A549 (cell line): ENCODE data around the gene GRM4. TPM values are rescaled to one million over a fixed set of nuclear protein-coding genes. Genes with fewer than 3 reads are reported as not detected.
A peak's percentile ranks its signal among the peaks of the same experiment; 100 is the strongest.

Experiments used
- ATAC-seq, 2 experiments: fragments of 200-7000 bp in 1 of 2; fragments of >200 bp in 1 of 2; cut with Nextera tagmentation in 1 of 2; cut with Tn5 transposase in 1 of 2; 3 replicates each; pipeline versions ENCODE4 v1.8.0 to v1.9.1; 2018 to 2020; ENCODE audit warnings: mild to moderate bottlenecking in 1 of 2, moderate library complexity in 1 of 2
- CTCF ChIA-PET: fragments of 300-600 bp; sonication (Branson Sonifier 250); formaldehyde crosslinking; extraction: SDS; loops from one replicate; lab custom pipeline; 2021; ENCODE audit warnings: antibody characterized with exemption, inconsistent platforms; lab: Yijun Ruan, JAX
- POLR2A ChIA-PET: fragments of 350-600 bp; formaldehyde crosslinking; extraction: SDS; loops from one replicate; lab custom pipeline; 2021; ENCODE audit warnings: antibody characterized with exemption, inconsistent platforms; lab: Yijun Ruan, JAX
- DNase-seq, 2 experiments: peaks; one replicate each; pipeline versions ENCODE4 v3.0.0 to v3.0.0-alpha.2; 2011 to 2016; ENCODE audit warnings: low read depth in 1 of 2, low spot score in 1 of 2
- FAIRE-seq: peaks from 2 replicates; lab custom pipeline; 2011; peaks lifted over from hg19 to GRCh38; lab: Jason Lieb, UNC
- H3K27ac ChIP-seq, 2 experiments: fragments of >200 bp; sonication (Bioruptor Twin); formaldehyde crosslinking; 3 replicates each; pipeline ENCODE4 v1.5.1; 2016 to 2017
- H3K4me1 ChIP-seq: fragments of >200 bp; sonication (Bioruptor Twin); formaldehyde crosslinking; 3 replicates; pipeline ENCODE4 v1.6.1; 2016
- H3K4me2 ChIP-seq: fragments of >200 bp; sonication (Bioruptor Twin); formaldehyde crosslinking; 3 replicates; pipeline ENCODE4 v1.6.1; 2016
- H3K4me3 ChIP-seq: fragments of >200 bp; sonication (Bioruptor Twin); formaldehyde crosslinking; 3 replicates; pipeline ENCODE4 v1.5.1; 2016
- H3K9me3 ChIP-seq: fragments of >200 bp; sonication (Bioruptor Twin); formaldehyde crosslinking; 3 replicates; pipeline ENCODE4 v1.6.1; 2016
- ATOH8 ChIP-seq: fragments of 250-450 bp; sonication (Bioruptor Pico); IDR thresholded peaks from 2 replicates; pipeline ENCODE4 v1.5.0; 2020; ENCODE audit warnings: low read depth, mild to moderate bottlenecking, moderate library complexity
- CHD4 ChIP-seq: fragments of 200-600 bp; sonication (generic); IDR thresholded peaks from 2 replicates; pipeline ENCODE4 v1.6.1; 2016; ENCODE audit warnings: antibody characterized with exemption, mild to moderate bottlenecking, borderline replicate concordance
- CTCF ChIP-seq: fragments of >200 bp; sonication (Bioruptor Twin); formaldehyde crosslinking; IDR thresholded peaks from 3 replicates; pipeline ENCODE4 v1.5.1; 2016
- FOSB ChIP-seq: fragments of 250-450 bp; sonication (Bioruptor Pico); IDR thresholded peaks from 2 replicates; pipeline ENCODE4 v1.5.0; 2020; ENCODE audit warnings: mild to moderate bottlenecking, moderate library complexity
- HOXA7 ChIP-seq: fragments of 250-450 bp; sonication (Bioruptor Pico); IDR thresholded peaks from 2 replicates; pipeline ENCODE4 v1.5.0; 2020; ENCODE audit warnings: mild to moderate bottlenecking, moderate library complexity
- JUN ChIP-seq, 2 experiments: fragments of >200 bp; sonication (Bioruptor Twin); formaldehyde crosslinking; IDR thresholded peaks; 2 replicates in 1 of 2; 3 replicates in 1 of 2; pipeline ENCODE4 v1.6.1; 2016 to 2017
- JUNB ChIP-seq: fragments of >200 bp; sonication (Bioruptor Twin); formaldehyde crosslinking; IDR thresholded peaks from 2 replicates; pipeline ENCODE4 v1.6.1; 2016
- KDM1A ChIP-seq: fragments of 200-600 bp; sonication (generic); IDR thresholded peaks from 2 replicates; pipeline ENCODE4 v1.6.1; 2016; ENCODE audit warnings: low read depth, mild to moderate bottlenecking
- MAZ ChIP-seq: fragments of 150-350 bp; IDR thresholded peaks from 2 replicates; pipeline ENCODE4 v1.6.1; 2014; ENCODE audit warnings: antibody characterized with exemption, low read depth, low read length, borderline replicate concordance
- NFE2L2 ChIP-seq: fragments of 150-350 bp; conservative IDR thresholded peaks from 2 replicates; pipeline ENCODE4 v1.6.1; 2014; ENCODE audit warnings: low read length
- PHF8 ChIP-seq: fragments of 200-600 bp; sonication (generic); IDR thresholded peaks from 2 replicates; pipeline ENCODE4 v1.6.1; 2016; ENCODE audit warnings: low read depth, mild to moderate bottlenecking, antibody characterized with exemption, moderate library complexity, borderline replicate concordance
- POLR2A ChIP-seq: IDR thresholded peaks from 2 replicates; pipeline ENCODE4 v1.6.1; 2012; ENCODE audit warnings: mild to moderate bottlenecking, low read length
- REST ChIP-seq: fragments of 200-600 bp; sonication (generic); IDR thresholded peaks from 2 replicates; pipeline ENCODE4 v1.6.1; 2016; ENCODE audit warnings: antibody characterized with exemption, mild to moderate bottlenecking, moderate library complexity
- TP53 ChIP-seq: fragments of 250-450 bp; sonication (Bioruptor Pico); IDR thresholded peaks from 2 replicates; pipeline ENCODE4 v1.5.0; 2021; ENCODE audit warnings: mild to moderate bottlenecking, moderate library complexity
- ZC3H11A ChIP-seq: fragments of 450-650 bp; IDR thresholded peaks from 2 replicates; pipeline ENCODE4 v1.6.1; 2014; ENCODE audit warnings: antibody characterized with exemption, mild to moderate bottlenecking
- ZFP36 ChIP-seq: fragments of 450-650 bp; IDR thresholded peaks from 2 replicates; pipeline ENCODE4 v1.6.1; 2014; ENCODE audit warnings: borderline replicate concordance; ENCODE audit not compliant: partially characterized antibody
- ZNF302 ChIP-seq: fragments of 250-450 bp; sonication (Bioruptor Pico); IDR thresholded peaks from 2 replicates; pipeline ENCODE4 v1.9.0; 2021; ENCODE audit warnings: inconsistent platforms, mild to moderate bottlenecking, moderate library complexity
- WGBS: methylation state at CpG from one replicate; pipeline ENCODE4 v1.1.6; 2017; ENCODE audit errors: missing lambda C conversion rate; 5-methylcytosine and 5-hydroxymethylcytosine counted together
- polyA plus RNA-seq, 4 experiments: library from polyadenylated mRNA; depleted of rRNA in 3 of 4; stranded (reverse); fragments of >200 nt; fragmentation: RNase III in 1 of 4; extraction: RNeasy Plus Mini Kit Qiagen cat#74134 plus additional on column Dnase treatment in 1 of 4; gene quantifications; 2 replicates in 3 of 4; 3 replicates in 1 of 4; pipeline ENCODE4 v1.2.3, GENCODE V29; 2011 to 2017

Gene GRM4
- polyA plus RNA-seq, 2 of the 4 experiments (the other 2 are of a cell fraction) = 0.05 TPM

- Histone ChIP-seq H3K4me2 (no peak overlapping the region), H3K27ac (no peak overlapping the region), H3K9me3 (no peaks in the 10 kb centered on the region), H3K4me1 (no peaks in the 10 kb centered on the region), H3K4me3 (no peak overlapping the region)
- DNase-seq = no peak
- TF ChIP-seq CTCF = no peak
- WGBS = 79% methylated on average over 13 of the region's 13 CpGs
- no peak for ATAC-seq
- CTCF ChIA-PET = no interaction called here
- no peak for FAIRE-seq
- POLR2A ChIA-PET = no interaction called here
These were observed 158.3 kb downstream of the GRM4 start for GRCh38 chr6:33987531-33988021.

GRCh38 chr6:33985947-33986346 lies 159.9 kb downstream of the GRM4 start:
- H3K9me3 ChIP-seq = no peaks in the 10 kb centered on the region
- FAIRE-seq = no peak
- H3K4me2 ChIP-seq = no peak overlapping the region
- POLR2A ChIA-PET = no interaction called here
- H3K27ac ChIP-seq = no peak overlapping the region
- peak; percentile 11 for TF ChIP-seq ZFP36
- no peak for TF ChIP-seq REST
- TF ChIP-seq TP53 (CRISPR knock-in tag) = no peak
- no peak for TF ChIP-seq POLR2A
- no peak for ATAC-seq
- CTCF ChIA-PET = interaction anchor here (1.5 kb wide), 1 partner anchor 42 kb away, joined by 4 read pairs; no protein-coding TSS in a partner anchor
- DNase-seq = no peak
- 20% methylated on average over 1 of the region's 1 CpG for WGBS
- no peaks in the 10 kb centered on the region for H3K4me1 ChIP-seq
- H3K4me3 ChIP-seq = no peak overlapping the region

DNA sequence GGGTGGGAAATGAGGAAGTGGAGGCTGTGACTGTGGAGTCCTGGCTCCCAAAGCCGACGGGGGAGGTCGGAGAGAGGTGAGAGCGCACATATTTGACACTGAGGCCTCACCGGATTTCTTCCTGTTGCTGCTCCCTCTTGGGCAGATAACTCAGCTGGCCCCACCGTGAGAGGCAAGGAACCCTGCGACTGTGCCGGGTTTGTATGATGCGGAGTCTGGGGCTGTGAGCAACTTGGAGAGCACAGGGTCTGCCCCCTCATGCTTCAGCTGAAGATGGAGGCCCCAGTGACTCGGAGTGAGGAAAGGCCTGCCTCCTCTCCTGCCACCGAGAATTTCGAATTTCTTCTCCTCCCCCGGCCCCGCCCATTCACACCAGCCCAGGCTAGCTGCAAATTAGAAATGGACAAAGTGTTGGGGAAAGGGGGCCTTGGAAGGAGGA lies 160.6 kb downstream of the GRM4 start:
- Histone ChIP-seq H3K4me2 (no peak overlapping the region), H3K9me3 (no peaks in the 10 kb centered on the region), H3K4me1 (no peaks in the 10 kb centered on the region), H3K4me3 (no peak overlapping the region), H3K27ac (no peak overlapping the region)
- WGBS = 77% methylated on average over 12 of the region's 14 CpGs
- CTCF ChIA-PET = interaction anchor here (1.5 kb wide), 1 partner anchor 42 kb away, joined by 4 read pairs; no protein-coding TSS in a partner anchor
- FAIRE-seq (no peak), ATAC-seq (no peak), DNase-seq (no peak)
- POLR2A ChIA-PET = no interaction called here
- TF ChIP-seq ZC3H11A (no peak), ZNF302 (no peak), KDM1A (no peak), HOXA7 (no peak), JUN (IDR thresholded peaks at IDR 0.05) (no peak), MAZ (no peak), NFE2L2 (no peak), FOSB (no peak), TP53 (CRISPR knock-in tag) (no peak)

GRCh38 chr6:33984466-33985312 lies 161.2 kb downstream of the GRM4 start:
- ChIA-PET CTCF (interaction anchor here (1.5 kb wide), 2 partner anchors 43 kb away, joined by 3 to 4 read pairs; no protein-coding TSS in a partner anchor), POLR2A (no interaction called here)
- Histone ChIP-seq H3K9me3 (no peaks in the 10 kb centered on the region), H3K27ac (no peak overlapping the region), H3K4me2 (no peak overlapping the region), H3K4me3 (no peak overlapping the region), H3K4me1 (no peaks in the 10 kb centered on the region)
- WGBS = 77% methylated on average over 18 of the region's 21 CpGs
- DNase-seq (no peak), FAIRE-seq (no peak), ATAC-seq (no peak)
- TF ChIP-seq PHF8 (no peak), CHD4 (no peak), ATOH8 (CRISPR knock-in tag) (no peak), ZC3H11A (no peak), JUN (IDR thresholded peaks at IDR 0.05) (no peak), NFE2L2 (no peak), MAZ (no peak), JUNB (no peak)
